Ramos (cell line): ENCODE results near the gene PCGF3.

Source experiments
- in situ Hi-C: fragments of 300-500 bp; cut with MboI; formaldehyde crosslinking; loops from one replicate; pipeline ENCODE4 v1.14.3; 2022; ENCODE audit warnings: low sequenced_read_pairs; ENCODE audit not compliant: unreplicated experiment

Gene PCGF3

DNA sequence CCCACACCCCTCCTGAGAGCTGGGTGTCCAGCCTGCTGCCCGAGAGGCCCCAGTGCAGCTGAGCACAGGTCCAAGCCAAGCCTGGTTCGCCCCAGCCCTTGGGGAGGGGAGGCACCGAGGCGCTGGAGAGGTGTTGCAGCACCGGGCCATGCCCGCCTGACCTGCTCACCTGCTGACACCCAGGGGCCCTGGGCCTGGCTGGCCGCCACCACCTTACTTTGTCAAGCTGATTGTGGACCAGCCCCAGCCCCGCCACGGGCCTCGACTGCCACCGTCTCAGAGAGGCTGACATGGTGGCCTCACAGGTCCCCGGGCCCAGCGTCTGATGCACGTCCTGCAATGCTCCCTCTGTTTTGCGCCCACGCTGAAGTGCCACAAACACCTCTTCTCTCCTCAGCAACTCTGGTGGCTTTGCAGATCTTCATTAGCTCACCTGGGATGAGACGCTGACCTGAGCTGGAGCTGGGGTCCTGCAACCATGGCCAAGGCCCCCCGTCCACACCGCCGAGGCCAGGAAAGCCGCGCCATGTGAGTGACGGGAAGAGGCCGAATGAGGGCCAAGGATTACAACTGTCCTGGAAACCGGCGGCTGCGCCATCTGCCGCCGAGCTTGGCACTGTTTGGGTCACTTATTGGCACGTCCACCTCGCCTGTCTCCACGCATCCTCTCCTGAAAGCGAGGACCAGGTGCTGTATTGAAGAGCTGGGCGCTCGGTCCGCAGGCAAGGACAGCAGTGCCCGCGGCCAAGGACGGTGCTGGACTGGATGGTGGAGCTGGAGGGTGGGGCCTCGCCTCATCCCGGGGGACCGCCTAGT lies 112.7 kb downstream of the PCGF3 start:
- in situ Hi-C loops: no loop called here

DNA sequence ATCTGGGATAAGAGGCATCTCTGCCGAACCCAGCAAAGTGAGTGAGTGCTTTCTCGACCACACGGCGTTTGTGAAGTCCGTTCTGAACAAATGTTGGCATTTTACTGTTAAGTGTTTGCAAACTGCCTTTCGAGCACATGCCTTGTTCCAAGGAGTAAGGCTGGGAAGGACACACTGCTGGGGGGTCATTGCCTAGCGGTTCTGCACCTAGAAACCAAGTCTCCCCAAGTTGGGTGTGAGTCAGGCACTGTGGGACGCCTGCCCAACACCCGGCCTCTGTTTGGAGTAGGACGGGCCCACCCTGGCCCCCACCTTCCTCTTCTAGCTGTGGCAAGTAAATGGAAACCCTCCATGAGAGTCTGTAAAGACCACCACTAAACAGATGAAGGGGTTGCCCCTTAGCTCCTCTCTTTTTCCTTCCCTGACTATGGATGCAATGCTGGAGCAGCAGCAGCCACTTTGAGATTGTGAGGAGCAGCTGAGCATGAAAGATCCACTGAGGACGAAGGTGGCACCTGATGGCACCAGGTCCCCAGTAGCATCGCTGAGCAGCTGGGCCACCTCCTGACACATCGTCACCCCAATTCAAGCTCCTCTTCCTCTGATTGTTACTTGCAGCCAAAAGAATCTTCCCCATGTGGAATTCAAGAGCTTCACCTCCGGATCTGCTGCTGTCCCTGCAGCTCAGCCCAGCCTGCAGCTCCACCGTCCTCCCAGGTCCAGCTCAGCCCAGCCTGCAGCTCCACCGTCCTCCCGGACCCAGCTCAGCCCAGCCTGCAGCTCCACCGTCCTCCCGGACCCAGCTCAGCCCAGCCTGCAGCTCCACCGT lies 114.0 kb downstream of the PCGF3 start:
- in situ Hi-C loops: no loop called here
